Activated gamma-delta T cell treated with Interleukin-2 at 50 U/mL for 16 hours (primary cell): ENCODE measurements around the gene IQUB.
A peak's percentile ranks its signal among the peaks of the same experiment; 100 is the strongest.
"Not testable (repeated sequence)": the region's sequence is repeated elsewhere in the genome, so short reads cannot be mapped to it uniquely, and the experiment has no call there.

ENCODE experiments used
- DNase-seq: peaks from one replicate; pipeline ENCODE4 v3.0.0-alpha.2; 2020

IQUB gene

DNA sequence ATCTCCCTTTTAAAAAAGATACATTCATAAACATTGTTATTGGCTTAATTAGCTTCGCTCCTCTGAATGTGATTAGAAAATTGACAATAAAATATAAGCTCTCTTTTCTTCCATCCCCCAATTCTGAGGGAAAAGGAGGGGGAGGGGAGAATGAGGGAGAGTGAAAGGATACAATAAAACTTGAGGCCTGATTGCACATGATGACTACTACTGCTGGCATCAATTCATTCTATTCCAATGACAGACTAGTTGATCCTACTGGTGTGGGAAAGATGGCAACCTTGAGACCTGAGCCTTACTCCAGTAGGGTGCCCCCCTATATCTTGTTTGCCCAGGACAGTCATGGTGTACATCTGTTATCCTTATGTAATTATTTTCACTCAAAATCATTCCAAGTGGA is 4.5 kb upstream of the IQUB start:
- no peak for DNase-seq

DNA sequence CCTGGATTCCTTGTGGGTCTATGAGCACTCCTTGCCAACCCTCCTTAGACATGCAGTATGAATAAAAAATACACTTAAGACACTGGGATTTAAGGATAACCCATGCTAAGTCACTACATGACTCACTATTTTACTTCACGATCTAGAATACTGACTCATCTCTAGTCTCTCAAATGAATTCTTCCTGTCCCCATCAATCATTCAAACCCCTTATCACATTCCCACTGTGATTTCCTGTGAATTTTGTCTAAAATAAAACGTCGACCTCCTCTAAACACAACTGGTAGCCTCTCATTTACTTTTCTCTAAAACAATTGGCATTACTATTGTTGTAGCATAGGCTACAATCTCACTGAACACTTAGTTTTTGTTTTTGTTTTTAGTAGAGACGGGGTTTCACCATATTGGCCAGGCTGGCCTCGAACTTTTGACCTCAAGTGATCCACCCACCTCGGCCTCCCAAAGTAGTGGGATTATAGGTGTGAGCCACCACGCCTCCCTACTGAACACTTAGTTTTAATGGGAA is 3.9 kb upstream of the IQUB start:
- DNase-seq, result no peak

- DNase-seq, result no peak
Measured at GRCh38 chr7:123537026-123537642, 2.7 kb upstream of the IQUB start.

- no peak for DNase-seq
Measured at GRCh38 chr7:123535517-123535916, 1.1 kb upstream of the IQUB start.

DNA sequence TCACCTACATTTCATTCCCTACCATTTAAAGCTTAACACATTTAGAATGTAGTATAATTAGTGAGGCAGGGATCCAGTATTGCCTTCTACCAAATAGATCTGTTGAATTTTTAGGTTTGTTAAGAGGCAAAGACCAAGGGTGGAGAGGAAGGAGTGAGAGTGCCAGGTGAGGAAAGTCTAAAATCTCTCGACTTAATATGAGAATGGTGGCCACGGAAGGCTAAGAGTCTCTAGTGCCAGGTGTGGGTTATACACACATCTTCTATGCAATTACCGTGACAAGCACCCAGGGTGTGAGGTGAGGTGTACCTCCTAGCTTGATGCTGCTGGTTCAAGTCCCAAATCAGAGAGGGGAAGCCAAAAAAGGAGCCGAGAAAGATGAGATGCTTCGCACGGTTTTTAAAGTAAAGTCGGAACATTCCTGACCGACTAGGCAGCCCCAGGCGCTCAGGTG is 439 bp downstream of the IQUB start:
- DNase-seq, result peak; percentile 13

DNA sequence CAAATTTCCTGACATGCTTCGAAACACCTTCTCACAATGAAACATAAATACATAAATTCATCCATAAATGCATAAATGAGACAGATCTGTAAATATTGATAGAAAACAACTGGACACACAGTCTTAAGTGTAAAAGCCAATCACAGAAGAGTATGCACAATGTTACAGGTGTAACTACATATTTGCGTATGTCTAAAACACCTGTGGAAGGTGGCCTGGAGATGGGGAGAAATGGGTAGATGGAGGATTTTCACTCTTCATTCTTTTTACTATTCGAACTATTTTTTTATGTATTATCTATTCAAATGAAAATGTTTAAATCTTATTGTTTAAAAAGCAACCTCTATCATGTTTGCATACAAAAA is 860 bp downstream of the IQUB start:
- no peak for DNase-seq

GRCh38 chr7:123532788-123533552 is 1.4 kb downstream of the IQUB start:
- peak; percentile 4 for DNase-seq

- not testable (repeated sequence) for DNase-seq
Measured at GRCh38 chr7:123532343-123532742, 2.1 kb downstream of the IQUB start.

GRCh38 chr7:123530035-123530591 is 4.3 kb downstream of the IQUB start:
- not testable (repeated sequence) for DNase-seq

- DNase-seq, result no peak
Measured at GRCh38 chr7:123528265-123528664, 6.1 kb downstream of the IQUB start.

DNA sequence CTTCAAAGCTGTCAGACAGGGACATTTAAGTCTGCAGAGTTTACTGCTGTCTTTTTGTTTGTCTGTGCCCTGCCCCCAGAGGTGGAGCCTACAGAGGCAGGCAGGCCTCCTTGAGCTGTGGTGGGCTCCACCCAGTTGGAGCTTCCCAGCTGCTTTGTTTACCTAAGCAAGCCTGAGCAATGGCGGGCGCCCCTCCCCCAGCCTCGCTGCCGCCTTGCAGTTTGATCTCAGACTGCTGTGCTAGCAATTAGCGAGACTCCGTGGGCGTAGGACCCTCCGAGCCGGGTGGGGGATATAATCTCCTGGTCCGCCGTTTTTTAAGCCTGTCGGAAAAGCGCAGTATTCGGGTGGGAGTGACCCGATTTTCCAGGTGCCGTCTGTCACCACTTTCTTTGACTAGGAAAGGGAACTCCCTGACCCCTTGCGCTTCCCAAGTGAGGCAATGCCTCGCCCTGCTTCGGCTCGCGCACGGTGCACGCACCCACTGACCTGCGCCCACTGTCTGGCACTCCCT is 6.6 kb downstream of the IQUB start:
- not testable (repeated sequence) for DNase-seq

GRCh38 chr7:123526533-123526932 is 7.9 kb downstream of the IQUB start:
- DNase-seq, result not testable (repeated sequence)

DNA sequence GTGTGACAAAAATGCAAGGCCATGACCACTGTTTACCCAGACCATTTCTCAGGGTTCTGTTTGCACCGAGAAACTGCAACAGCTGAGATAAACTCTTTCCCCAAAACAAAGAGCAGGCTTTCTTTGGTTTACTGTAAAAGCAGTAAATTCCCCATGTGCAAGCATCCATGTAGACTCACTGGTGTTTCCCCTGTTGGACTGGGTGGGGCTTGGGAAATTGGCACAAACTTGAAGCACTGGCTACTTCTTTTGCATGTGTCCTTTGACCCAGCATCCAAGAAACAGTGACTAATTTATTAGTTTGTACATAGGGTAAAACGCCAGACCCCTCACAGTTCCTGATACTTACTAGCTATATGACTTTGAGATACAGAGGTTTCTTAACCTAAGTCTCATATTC is 12.3 kb downstream of the IQUB start:
- DNase-seq, result no peak

DNA sequence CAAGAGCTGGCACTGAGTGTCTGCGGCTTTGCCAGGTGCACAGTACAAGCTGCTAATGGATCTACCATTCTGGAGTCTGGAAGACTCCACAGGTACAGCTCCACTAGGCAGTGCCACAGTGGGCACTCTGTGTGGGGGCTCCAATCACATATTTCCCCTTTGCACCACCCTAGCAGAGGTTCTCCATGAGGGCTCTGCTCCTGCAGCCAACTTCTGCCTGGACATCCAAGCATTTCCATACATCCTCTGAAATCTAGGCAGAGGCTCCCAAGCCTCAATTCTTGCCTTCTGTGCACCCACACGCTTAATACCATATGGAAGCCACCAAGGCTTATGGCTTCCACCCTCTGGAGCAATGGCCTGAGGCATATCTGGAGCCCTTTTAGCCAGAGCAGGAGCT is 29.2 kb downstream of the IQUB start:
- DNase-seq, result no peak

- no peak for DNase-seq
Measured at GRCh38 chr7:123502201-123502600, 32.2 kb downstream of the IQUB start.

- no peak for DNase-seq
Measured at GRCh38 chr7:123500878-123501489, 33.4 kb downstream of the IQUB start.

DNA sequence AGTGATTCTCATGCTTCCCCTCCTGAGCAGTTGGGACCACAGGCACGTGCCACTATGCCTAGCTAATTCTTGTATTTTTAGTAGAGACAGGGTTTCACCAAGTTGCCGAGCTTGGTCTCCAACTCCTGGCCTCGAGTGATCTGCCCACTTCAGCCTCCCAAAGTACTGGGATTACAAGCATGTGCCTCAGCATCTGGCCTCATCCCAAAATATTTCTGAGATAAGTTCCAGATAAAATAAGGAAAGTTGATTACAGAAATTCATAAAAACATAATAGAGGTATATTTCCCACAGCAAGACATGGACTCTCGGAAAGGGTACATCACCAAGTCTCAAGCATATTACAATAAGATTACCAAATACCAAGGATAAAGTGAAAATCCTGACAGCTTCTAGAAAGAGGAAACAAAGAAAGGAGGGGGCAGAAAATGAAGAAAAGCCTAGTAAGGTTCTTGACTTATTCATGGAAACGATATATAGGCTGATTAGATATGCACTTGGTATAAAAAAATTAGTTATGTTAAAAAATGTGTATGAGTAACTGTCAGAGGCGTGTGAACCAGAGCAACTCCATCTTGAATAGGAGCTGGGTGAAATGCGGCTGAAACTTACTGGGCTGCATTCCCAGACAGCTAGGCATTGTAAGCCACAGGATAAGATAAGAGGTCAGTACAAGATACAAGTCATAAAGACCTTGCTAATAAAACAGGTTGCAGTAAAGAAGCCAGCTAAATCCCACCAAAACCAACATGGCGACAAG is 35.0 kb downstream of the IQUB start:
- no peak for DNase-seq

- DNase-seq, result no peak
Measured at GRCh38 chr7:123498601-123499000, 35.8 kb downstream of the IQUB start.

DNA sequence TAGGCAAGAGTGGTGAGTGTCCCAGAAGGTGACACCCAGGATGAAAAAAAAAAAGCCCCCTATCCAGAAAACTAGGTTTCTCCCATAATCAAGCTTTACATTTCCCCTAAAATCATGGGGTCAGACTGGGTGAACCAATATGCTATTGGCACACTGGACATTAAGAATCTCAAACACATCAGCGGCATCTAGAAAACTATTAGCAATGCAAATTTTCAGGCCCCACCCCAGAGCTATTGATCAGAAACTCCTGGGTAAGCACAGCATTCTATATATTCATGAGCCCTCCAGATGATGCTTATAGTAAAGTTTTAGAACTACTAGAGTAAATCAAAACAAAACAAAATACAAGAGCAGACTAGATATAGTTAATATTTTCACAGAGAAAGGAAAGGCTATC is 36.4 kb downstream of the IQUB start:
- DNase-seq, result no peak

DNA sequence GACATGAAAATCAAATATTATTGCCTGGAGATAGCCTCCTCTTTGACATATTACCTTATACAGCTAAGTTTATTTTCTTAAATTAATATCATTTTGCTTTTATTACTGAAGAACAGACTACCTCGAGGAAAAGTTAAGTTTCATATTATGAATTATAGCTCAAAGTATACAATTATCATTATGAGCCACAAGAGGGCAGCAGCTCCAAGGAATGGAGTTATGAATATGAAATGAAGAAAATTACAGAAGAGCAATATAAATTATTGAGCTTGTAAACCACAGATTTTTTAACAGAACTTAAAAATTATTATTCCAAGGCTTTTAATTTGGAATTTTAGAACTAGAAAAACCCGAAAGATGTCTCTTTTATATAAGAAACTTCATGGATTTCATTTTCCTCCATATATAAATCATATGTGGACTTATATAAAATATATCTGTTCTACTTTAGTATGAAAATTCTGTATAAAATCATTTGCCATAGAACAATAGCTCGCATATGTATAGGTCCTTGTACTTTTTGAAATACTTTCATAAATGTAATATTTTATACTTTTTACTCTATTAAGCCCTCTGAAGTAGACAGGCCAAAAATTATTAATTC is 40.1 kb downstream of the IQUB start:
- DNase-seq, result peak; percentile 12

DNA sequence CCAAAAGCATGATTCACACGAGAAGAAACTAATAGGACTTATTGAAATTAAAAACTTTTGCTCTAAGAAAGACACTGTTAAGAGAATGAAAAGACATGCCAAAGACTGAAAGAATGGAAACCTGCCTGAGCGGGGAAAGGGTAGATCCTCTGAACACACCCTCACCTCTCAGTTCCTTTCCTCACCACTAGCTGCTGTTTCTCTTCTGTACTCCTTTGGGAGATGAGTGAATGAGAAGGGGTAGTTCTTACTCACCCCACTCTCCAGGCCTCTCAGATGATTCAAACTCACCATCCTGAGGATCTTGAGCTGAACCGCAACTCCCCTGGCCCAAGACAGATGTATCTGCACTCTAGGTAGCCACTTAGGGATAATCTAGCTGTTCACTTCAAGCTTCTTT is 41.9 kb downstream of the IQUB start:
- DNase-seq, result no peak

GRCh38 chr7:123485721-123486120 is 48.7 kb downstream of the IQUB start:
- no peak for DNase-seq
